Smooth muscle cell (in vitro differentiated cells): Measurements from ENCODE around the gene SPI1. TPM values are rescaled to one million over a fixed set of nuclear protein-coding genes. Genes with fewer than 3 reads are reported as not detected.

Experiments used
- DNase-seq: peaks from one replicate; lab custom pipeline; 2025; ENCODE audit not compliant: unreplicated experiment; lab: John Stamatoyannopoulos, UW
- H2AFZ ChIP-seq: fragments of 200-600 bp; sonication (generic); 2 replicates; pipeline ENCODE4 v1.6.0; 2016; ENCODE audit warnings: antibody characterized with exemption, low read depth, mild to moderate bottlenecking
- H3F3A ChIP-seq: fragments of 200-600 bp; sonication (generic); 2 replicates; pipeline ENCODE4 v1.6.0; 2017; ENCODE audit warnings: antibody characterized with exemption, low read depth
- H3K27ac ChIP-seq: fragments of 200-600 bp; sonication (generic); 2 replicates; pipeline ENCODE4 v1.5.1; 2016; ENCODE audit warnings: low read depth, mild to moderate bottlenecking
- H3K27me3 ChIP-seq: fragments of 200-600 bp; sonication (generic); 2 replicates; pipeline ENCODE4 v1.6.1; 2016; ENCODE audit warnings: low read depth, mild to moderate bottlenecking
- H3K36me3 ChIP-seq: fragments of 200-600 bp; sonication (generic); 2 replicates; pipeline ENCODE4 v1.5.1; 2016; ENCODE audit warnings: low read depth
- H3K4me1 ChIP-seq: fragments of 200-600 bp; sonication (generic); 2 replicates; pipeline ENCODE4 v1.5.1; 2016; ENCODE audit warnings: low read depth
- H3K4me2 ChIP-seq: fragments of 200-600 bp; sonication (generic); 2 replicates; pipeline ENCODE4 v1.6.0; 2016; ENCODE audit warnings: mild to moderate bottlenecking
- H3K4me3 ChIP-seq: fragments of 200-600 bp; sonication (generic); 2 replicates; pipeline ENCODE4 v1.5.1; 2016; ENCODE audit warnings: mild to moderate bottlenecking
- H3K79me2 ChIP-seq: fragments of 200-600 bp; sonication (generic); 2 replicates; pipeline ENCODE4 v1.6.0; 2016; ENCODE audit warnings: low read depth, mild to moderate bottlenecking
- H3K9ac ChIP-seq: fragments of 200-600 bp; sonication (generic); 2 replicates; pipeline ENCODE4 v1.6.0; 2016; ENCODE audit warnings: low read depth
- H3K9me3 ChIP-seq: fragments of 200-600 bp; sonication (generic); replicated peaks from 2 replicates; pipeline ENCODE4 v1.5.1; 2016; ENCODE audit warnings: low read depth
- H4K20me1 ChIP-seq: fragments of 200-600 bp; sonication (generic); 2 replicates; pipeline ENCODE4 v1.6.0; 2016; ENCODE audit warnings: low read depth
- CTCF ChIP-seq: fragments of 200-600 bp; sonication (generic); IDR thresholded peaks from 2 replicates; pipeline ENCODE4 v1.5.1; 2017; ENCODE audit warnings: borderline replicate concordance, mild to moderate bottlenecking, antibody characterized with exemption; ENCODE audit not compliant: insufficient read depth, poor library complexity, severe bottlenecking
- WGBS: methylation state at CpG from one replicate; pipeline ENCODE4 v1.1.7; 2016; ENCODE audit warnings: low lambda C conversion rate; 5-methylcytosine and 5-hydroxymethylcytosine counted together
- polyA plus RNA-seq: library from polyadenylated mRNA; unstranded; fragments of >200 nt; fragmentation: Nextera tagmentation; extraction: Ambion mirVana; gene quantifications from 2 replicates; pipeline ENCODE4 v1.2.1, GENCODE V29; 2016
- total RNA-seq: library from RNA; depleted of rRNA; stranded (reverse); fragments of >200 nt; gene quantifications from 2 replicates; pipeline ENCODE4 v1.2.3, GENCODE V29; 2014

SPI1 gene
- total and polyA plus RNA-seq, 2 experiments from 2014 or later, result not detected

GRCh38 chr11:47393163-47394049, 15.1 kb upstream of the SPI1 start:
- 69% methylated on average over 18 of the region's 20 CpGs for WGBS
- Histone ChIP-seq H3F3A (no peaks in the 10 kb centered on the region), H3K4me3 (no peak overlapping the region), H3K4me2 (no peak overlapping the region), H3K4me1 (no peaks in the 10 kb centered on the region), H4K20me1 (no peaks in the 10 kb centered on the region), H2AFZ (peak overlapping the region; percentile 77), H3K36me3 (no peaks in the 10 kb centered on the region), H3K9me3 (no peaks in the 10 kb centered on the region), H3K27ac (peak overlapping the region; percentile 42), H3K79me2 (no peaks in the 10 kb centered on the region), H3K27me3 (no peaks in the 10 kb centered on the region), H3K9ac (no peak overlapping the region)
- no peak for TF ChIP-seq CTCF
- no peak for DNase-seq

DNA sequence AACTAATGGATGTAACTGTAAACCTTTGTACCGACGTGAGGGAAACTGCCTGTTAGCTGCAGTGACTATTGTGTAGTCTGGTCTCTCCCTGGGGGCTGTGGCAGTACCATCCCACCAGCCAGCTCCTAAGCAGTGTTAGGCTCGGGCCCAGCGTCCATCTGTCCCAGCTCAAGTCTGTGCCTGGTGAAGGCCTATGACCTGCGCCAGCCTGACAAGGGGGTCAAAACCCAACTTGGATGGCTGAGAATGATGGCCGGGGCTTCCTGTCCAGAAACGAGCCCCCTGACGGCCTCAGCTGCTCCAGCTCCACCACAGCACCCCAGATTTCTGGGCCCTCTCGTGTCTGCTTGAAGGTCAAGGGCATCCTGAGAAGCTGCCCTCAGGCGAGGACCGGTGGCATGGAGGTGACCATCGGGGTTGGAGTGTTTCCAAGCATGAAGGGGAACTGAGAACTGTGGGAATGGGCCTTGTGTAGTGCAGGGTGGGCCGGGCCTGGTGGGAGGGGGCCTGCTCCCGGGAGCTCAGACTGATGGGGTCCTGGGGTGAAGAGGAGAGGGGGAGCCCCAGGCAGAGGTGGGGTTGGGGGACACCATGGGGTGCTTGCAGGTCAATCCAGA, 14.3 kb upstream of the SPI1 start:
- 97% methylated on average over 13 of the region's 14 CpGs for WGBS
- H4K20me1 ChIP-seq, result no peaks in the 10 kb centered on the region
- no peak overlapping the region for H2AFZ ChIP-seq
- no peak for DNase-seq
- no peaks in the 10 kb centered on the region for H3K4me1 ChIP-seq
- H3K27me3 ChIP-seq, result no peaks in the 10 kb centered on the region
- H3K4me2 ChIP-seq, result no peak overlapping the region
- H3F3A ChIP-seq, result no peaks in the 10 kb centered on the region
- no peaks in the 10 kb centered on the region for H3K79me2 ChIP-seq
- no peaks in the 10 kb centered on the region for H3K36me3 ChIP-seq
- no peak overlapping the region for H3K9ac ChIP-seq
- no peak for TF ChIP-seq CTCF
- H3K4me3 ChIP-seq, result no peak overlapping the region
- no peak overlapping the region for H3K27ac ChIP-seq
- H3K9me3 ChIP-seq, result no peaks in the 10 kb centered on the region

GRCh38 chr11:47391711-47392432, 13.5 kb upstream of the SPI1 start:
- DNase-seq, result no peak
- no peaks in the 10 kb centered on the region for H3K9me3 ChIP-seq

More at GRCh38 chr11:47391711-47392432, 13.5 kb upstream of the SPI1 start:
- Histone ChIP-seq H3K9ac (no peak overlapping the region), H4K20me1 (no peaks in the 10 kb centered on the region), H3K27me3 (no peaks in the 10 kb centered on the region), H2AFZ (no peak overlapping the region), H3K36me3 (no peaks in the 10 kb centered on the region), H3K27ac (no peak overlapping the region), H3K4me1 (no peaks in the 10 kb centered on the region), H3F3A (no peaks in the 10 kb centered on the region), H3K79me2 (no peaks in the 10 kb centered on the region), H3K4me2 (no peak overlapping the region), H3K4me3 (no peak overlapping the region)
- TF ChIP-seq CTCF, result no peak
- 97% methylated on average over 16 of the region's 16 CpGs for WGBS
